Urinary bladder (tissue), 4 donors: Measurements from ENCODE around the gene NOL8. TPM values are rescaled to one million over a fixed set of nuclear protein-coding genes. Genes with fewer than 3 reads are reported as not detected.

Source experiments
- DNase-seq: peaks from one replicate; pipeline ENCODE4 v3.0.0-alpha.2; 2015; ENCODE audit errors: extremely low spot score
- H3K27ac ChIP-seq: one replicate; pipeline ENCODE4 v1.5.1; 2013; ENCODE audit warnings: low read depth, mild to moderate bottlenecking, moderate library complexity
- H3K36me3 ChIP-seq: one replicate; pipeline ENCODE4 v1.6.1; 2013; ENCODE audit warnings: mild to moderate bottlenecking, moderate library complexity; ENCODE audit not compliant: insufficient read depth
- H3K4me1 ChIP-seq: one replicate; pipeline ENCODE4 v1.6.1; 2013; ENCODE audit warnings: mild to moderate bottlenecking, moderate library complexity; ENCODE audit not compliant: insufficient read depth
- H3K4me3 ChIP-seq: one replicate; pipeline ENCODE4 v1.5.1; 2013; ENCODE audit warnings: low read depth, low read length
- whole genome bisulfite sequencing: extraction: QIAGEN DNeasy Blood & Tissue Kit; methylation state at CpG from one replicate; pipeline ENCODE4 v1.1.7; 2013; 5-methylcytosine and 5-hydroxymethylcytosine counted together
- polyA plus RNA-seq: library from polyadenylated mRNA; stranded (reverse); fragments of 200-250 nt; gene quantifications from one replicate; pipeline ENCODE4 v1.2.3, GENCODE V29; 2013
- total RNA-seq: library from RNA; depleted of rRNA; stranded (reverse); fragments of >200 nt; gene quantifications from one replicate; pipeline ENCODE4 v1.2.3, GENCODE V29; 2014
- donor health status: healthy with polysubstance abuse.
- donor health status: healthy.

Gene NOL8
- total RNA-seq (46.3 TPM), polyA plus RNA-seq (17.2 TPM)

GRCh38 chr9:92325269-92325990, at the start of gene NOL8, which contains the start of gene CENPP:
Gene NOL8, minus strand, starts transcription at chr9:92325350. Its CDS starts 1,189 bp downstream, at chr9:92324161.
Gene CENPP, plus strand, starts transcription at chr9:92325953.
- H3K27ac ChIP-seq: peak within 1 kb of the TSS; percentile 93
- H3K36me3 ChIP-seq: peaks cover 2% of the 10 kb centered on the region
- DNase-seq: peak; percentile 91
- H3K4me1 ChIP-seq: no peaks in the 10 kb centered on the region
- under 1% methylated on average over 55 of the region's 55 CpGs for WGBS
- H3K4me3 ChIP-seq: peak within 1 kb of the TSS; percentile 83

GRCh38 chr9:92373167-92373566, 48.0 kb upstream of the NOL8 start:
- Histone ChIP-seq H3K4me1 (no peaks in the 10 kb centered on the region), H3K27ac (no peak overlapping the region), H3K4me3 (no peak overlapping the region), H3K36me3 (no peaks in the 10 kb centered on the region)
- DNase-seq: no peak
- 97% methylated on average over 2 of the region's 2 CpGs for WGBS

DNA sequence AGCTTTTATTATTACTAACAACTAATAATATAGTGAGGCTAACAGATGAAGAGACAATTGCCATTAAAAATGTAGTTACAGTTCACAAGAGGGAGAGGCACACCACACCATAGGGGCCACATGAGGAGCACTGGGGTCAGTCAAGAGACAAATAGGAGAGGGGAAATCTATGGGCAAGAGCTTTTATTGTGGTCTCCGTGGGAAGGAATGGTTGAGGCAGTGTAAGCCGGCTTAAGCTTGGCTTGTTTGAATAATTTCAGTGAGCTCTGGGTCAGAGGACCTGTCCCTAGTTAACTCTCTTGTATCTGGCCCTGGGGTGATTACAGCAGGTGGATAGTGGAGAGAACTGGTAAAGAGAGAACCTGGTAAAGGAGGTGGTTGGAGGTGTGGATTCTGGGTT, 43.9 kb upstream of the NOL8 start:
- 32% methylated on average over 2 of the region's 2 CpGs for WGBS
- Histone ChIP-seq H3K27ac (no peak overlapping the region), H3K36me3 (no peaks in the 10 kb centered on the region), H3K4me3 (no peak overlapping the region), H3K4me1 (no peaks in the 10 kb centered on the region)
- no peak for DNase-seq

GRCh38 chr9:92360083-92360482, 34.9 kb upstream of the NOL8 start:
- Histone ChIP-seq H3K27ac (no peak overlapping the region), H3K36me3 (no peaks in the 10 kb centered on the region), H3K4me1 (no peaks in the 10 kb centered on the region), H3K4me3 (no peak overlapping the region)
- WGBS: 60% methylated on average over 3 of the region's 3 CpGs
- no peak for DNase-seq

GRCh38 chr9:92359394-92359995, 34.3 kb upstream of the NOL8 start:
- no peak overlapping the region for H3K4me3 ChIP-seq
- H3K36me3 ChIP-seq: no peaks in the 10 kb centered on the region
- no peak overlapping the region for H3K27ac ChIP-seq
- H3K4me1 ChIP-seq: no peaks in the 10 kb centered on the region
- DNase-seq: no peak
- 42% methylated on average over 2 of the region's 2 CpGs for WGBS

DNA sequence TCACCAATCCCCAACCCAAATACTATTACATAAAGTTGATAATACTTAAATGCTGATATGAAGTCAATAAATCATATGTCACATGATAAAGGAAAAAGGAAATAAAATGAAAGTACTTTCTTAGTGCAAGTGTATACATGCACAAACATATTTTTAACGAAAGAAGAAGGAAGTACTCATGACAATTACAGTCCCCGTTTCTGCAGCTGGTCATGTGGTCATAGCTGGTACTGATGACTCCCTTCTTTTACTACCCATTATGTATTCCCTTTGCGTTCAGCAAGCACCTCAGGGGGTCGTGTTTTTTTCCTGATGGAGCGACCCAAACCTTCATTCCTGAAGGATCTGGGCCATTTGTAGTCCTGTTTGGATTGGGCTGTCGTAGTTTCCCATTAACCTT, 27.9 kb upstream of the NOL8 start:
- no peak for DNase-seq
- Histone ChIP-seq H3K36me3 (no peaks in the 10 kb centered on the region), H3K4me1 (no peaks in the 10 kb centered on the region), H3K4me3 (no peak overlapping the region), H3K27ac (no peak overlapping the region)
- 78% methylated on average over 6 of the region's 6 CpGs for WGBS

- H3K36me3 ChIP-seq: no peaks in the 10 kb centered on the region
- no peak for DNase-seq
- no peak overlapping the region for H3K4me3 ChIP-seq
- H3K4me1 ChIP-seq: no peaks in the 10 kb centered on the region
- H3K27ac ChIP-seq: no peak overlapping the region
Observed at GRCh38 chr9:92350740-92351133, 25.6 kb upstream of the NOL8 start.

- Histone ChIP-seq H3K4me3 (no peak overlapping the region), H3K4me1 (no peaks in the 10 kb centered on the region), H3K36me3 (no peaks in the 10 kb centered on the region), H3K27ac (no peak overlapping the region)
- DNase-seq: peak; percentile 77
- 22% methylated on average over 7 of the region's 7 CpGs for WGBS
Observed at GRCh38 chr9:92349771-92350739, 24.9 kb upstream of the NOL8 start.

DNA sequence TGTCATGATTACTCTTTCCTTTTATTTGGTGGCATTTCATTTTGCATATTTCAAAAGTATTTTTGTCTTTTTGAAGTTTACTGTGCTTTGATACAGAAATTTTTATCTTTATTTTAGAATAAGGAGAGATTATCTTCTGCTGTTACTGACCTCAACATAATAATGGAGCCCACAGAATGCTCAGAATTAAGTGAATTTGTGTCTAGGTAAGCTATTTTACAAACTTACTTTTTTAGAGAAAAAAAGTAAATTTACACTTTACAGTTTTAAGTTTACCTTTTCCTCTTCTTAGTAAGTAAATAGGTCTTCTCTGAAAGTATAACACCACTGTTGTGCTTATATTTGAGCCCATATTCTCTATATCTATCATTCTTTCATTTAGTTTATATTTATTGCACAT, 20.4 kb upstream of the NOL8 start:
- Histone ChIP-seq H3K4me3 (no peak overlapping the region), H3K27ac (no peak overlapping the region), H3K4me1 (no peaks in the 10 kb centered on the region), H3K36me3 (no peaks in the 10 kb centered on the region)
- no peak for DNase-seq

- no peak for DNase-seq
- H3K36me3 ChIP-seq: no peaks in the 10 kb centered on the region
- no peak overlapping the region for H3K4me3 ChIP-seq
- 38% methylated on average over 1 of the region's 1 CpG for WGBS
- H3K27ac ChIP-seq: no peak overlapping the region
- H3K4me1 ChIP-seq: no peaks in the 10 kb centered on the region
Observed at GRCh38 chr9:92342825-92343488, 17.8 kb upstream of the NOL8 start.

GRCh38 chr9:92341578-92341977, 16.4 kb upstream of the NOL8 start:
- WGBS: 100% methylated on average over 1 of the region's 1 CpG
- H3K27ac ChIP-seq: no peak overlapping the region
- H3K36me3 ChIP-seq: no peaks in the 10 kb centered on the region
- no peak for DNase-seq
- no peaks in the 10 kb centered on the region for H3K4me1 ChIP-seq
- H3K4me3 ChIP-seq: no peak overlapping the region

- Histone ChIP-seq H3K4me1 (no peaks in the 10 kb centered on the region), H3K27ac (no peak overlapping the region), H3K36me3 (no peaks in the 10 kb centered on the region), H3K4me3 (no peak overlapping the region)
- no peak for DNase-seq
- 65% methylated on average over 2 of the region's 2 CpGs for WGBS
Observed at GRCh38 chr9:92333282-92333634, 8.1 kb upstream of the NOL8 start.

GRCh38 chr9:92332577-92333281, 7.6 kb upstream of the NOL8 start:
- 59% methylated on average over 3 of the region's 3 CpGs for WGBS
- Histone ChIP-seq H3K4me1 (no peaks in the 10 kb centered on the region), H3K36me3 (no peaks in the 10 kb centered on the region), H3K27ac (no peak overlapping the region), H3K4me3 (no peak overlapping the region)
- DNase-seq: no peak
